ENCODE data around the gene RELL1. TPM values are rescaled to one million over a fixed set of nuclear protein-coding genes. Genes with fewer than 3 reads are reported as not detected.

The RELL1 gene
- total RNA-seq, 2 donors from 2014 or later = 24.4 to 48.2 TPM

- no peaks in the 10 kb centered on the region for H3K4me1 ChIP-seq
- peaks cover 5% of the 10 kb centered on the region for H3K36me3 ChIP-seq
- no peaks in the 10 kb centered on the region for H3K27me3 ChIP-seq
- H3K4me3 ChIP-seq = no peak overlapping the region
- H3K9me3 ChIP-seq = no peaks in the 10 kb centered on the region
- intact Hi-C loops (cut with DNase I) = no loop called here
- H3K9ac ChIP-seq (ENCODE audit: low read depth in 2 of 2, low read length in 2 of 2) = no peak overlapping the region
- no peak for DNase-seq
- TF ChIP-seq, protein P1, sequence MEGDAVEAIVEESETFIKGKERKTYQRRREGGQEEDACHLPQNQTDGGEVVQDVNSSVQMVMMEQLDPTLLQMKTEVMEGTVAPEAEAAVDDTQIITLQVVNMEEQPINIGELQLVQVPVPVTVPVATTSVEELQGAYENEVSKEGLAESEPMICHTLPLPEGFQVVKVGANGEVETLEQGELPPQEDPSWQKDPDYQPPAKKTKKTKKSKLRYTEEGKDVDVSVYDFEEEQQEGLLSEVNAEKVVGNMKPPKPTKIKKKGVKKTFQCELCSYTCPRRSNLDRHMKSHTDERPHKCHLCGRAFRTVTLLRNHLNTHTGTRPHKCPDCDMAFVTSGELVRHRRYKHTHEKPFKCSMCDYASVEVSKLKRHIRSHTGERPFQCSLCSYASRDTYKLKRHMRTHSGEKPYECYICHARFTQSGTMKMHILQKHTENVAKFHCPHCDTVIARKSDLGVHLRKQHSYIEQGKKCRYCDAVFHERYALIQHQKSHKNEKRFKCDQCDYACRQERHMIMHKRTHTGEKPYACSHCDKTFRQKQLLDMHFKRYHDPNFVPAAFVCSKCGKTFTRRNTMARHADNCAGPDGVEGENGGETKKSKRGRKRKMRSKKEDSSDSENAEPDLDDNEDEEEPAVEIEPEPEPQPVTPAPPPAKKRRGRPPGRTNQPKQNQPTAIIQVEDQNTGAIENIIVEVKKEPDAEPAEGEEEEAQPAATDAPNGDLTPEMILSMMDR (IDR thresholded peaks at IDR 0.05) = no peak
- no peak overlapping the region for H3K27ac ChIP-seq
These were observed 57.1 kb downstream of the RELL1 start for GRCh38 chr4:37628977-37629609.

- H3K36me3 ChIP-seq = peaks cover 5% of the 10 kb centered on the region
- no peaks in the 10 kb centered on the region for H3K4me1 ChIP-seq
- TF ChIP-seq, protein P1 (IDR thresholded peaks at IDR 0.05) = no peak
- no peaks in the 10 kb centered on the region for H3K27me3 ChIP-seq
- H3K4me3 ChIP-seq = no peak overlapping the region
- H3K9me3 ChIP-seq = no peaks in the 10 kb centered on the region
- intact Hi-C loops (cut with DNase I) = no loop called here
- H3K27ac ChIP-seq = no peak overlapping the region
- DNase-seq = no peak
- no peak overlapping the region for H3K9ac ChIP-seq (ENCODE audit: low read depth in 2 of 2, low read length in 2 of 2)
These were observed 58.9 kb downstream of the RELL1 start for GRCh38 chr4:37627263-37627662.

GRCh38 chr4:37625499-37625898 is 60.7 kb downstream of the RELL1 start:
- intact Hi-C loops (cut with DNase I) = no loop called here

GRCh38 chr4:37623940-37624339 is 62.2 kb downstream of the RELL1 start:
- no peak overlapping the region for H3K4me3 ChIP-seq
- H3K9ac ChIP-seq (ENCODE audit: low read depth in 2 of 2, low read length in 2 of 2) = no peak overlapping the region
- no peaks in the 10 kb centered on the region for H3K27me3 ChIP-seq
- no peaks in the 10 kb centered on the region for H3K4me1 ChIP-seq
- DNase-seq = no peak
- TF ChIP-seq, protein P1 (IDR thresholded peaks at IDR 0.05) = no peak
- H3K36me3 ChIP-seq = no peaks in the 10 kb centered on the region
- no peaks in the 10 kb centered on the region for H3K9me3 ChIP-seq
- H3K27ac ChIP-seq = no peak overlapping the region
- intact Hi-C loops (cut with DNase I) = no loop called here

More at GRCh38 chr4:37625499-37625898, 60.7 kb downstream of the RELL1 start:
- H3K9me3 ChIP-seq = no peaks in the 10 kb centered on the region
- no peak overlapping the region for H3K27ac ChIP-seq
- TF ChIP-seq, protein P1 (IDR thresholded peaks at IDR 0.05) = no peak
- H3K36me3 ChIP-seq = no peaks in the 10 kb centered on the region
- H3K9ac ChIP-seq (ENCODE audit: low read depth in 2 of 2, low read length in 2 of 2) = no peak overlapping the region
- H3K4me3 ChIP-seq = no peak overlapping the region
- H3K4me1 ChIP-seq = no peaks in the 10 kb centered on the region
- H3K27me3 ChIP-seq = no peaks in the 10 kb centered on the region
- DNase-seq = no peak

DNA sequence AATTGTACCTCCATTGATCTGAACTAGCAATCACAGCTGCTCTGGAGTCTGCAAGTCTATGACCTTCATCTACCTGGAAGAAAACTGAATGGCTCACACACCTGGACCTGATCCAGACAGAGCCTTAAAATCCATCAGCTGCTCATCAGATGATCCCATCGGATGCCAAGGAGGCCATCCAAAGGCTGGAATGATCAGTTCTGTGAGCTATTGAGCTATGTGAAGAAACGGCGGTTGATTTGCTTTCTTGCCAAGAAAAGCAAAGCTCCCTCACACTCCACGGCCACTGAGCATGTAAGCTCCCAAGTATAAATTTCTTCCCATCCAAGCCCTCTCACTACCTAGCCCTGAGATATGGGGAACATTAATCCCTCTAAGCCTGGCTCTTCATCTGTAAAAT is 63.1 kb downstream of the RELL1 start:
- H3K4me1 ChIP-seq = no peaks in the 10 kb centered on the region
- no peaks in the 10 kb centered on the region for H3K27me3 ChIP-seq
- intact Hi-C loops (cut with DNase I) = no loop called here
- H3K9ac ChIP-seq (ENCODE audit: low read depth in 2 of 2, low read length in 2 of 2) = no peak overlapping the region
- H3K27ac ChIP-seq = no peak overlapping the region
- TF ChIP-seq, protein P1 (IDR thresholded peaks at IDR 0.05) = no peak
- H3K36me3 ChIP-seq = no peaks in the 10 kb centered on the region
- no peak for DNase-seq
- no peaks in the 10 kb centered on the region for H3K9me3 ChIP-seq
- H3K4me3 ChIP-seq = no peak overlapping the region
